Measurements from ENCODE around the gene BTN1A1.

DNA sequence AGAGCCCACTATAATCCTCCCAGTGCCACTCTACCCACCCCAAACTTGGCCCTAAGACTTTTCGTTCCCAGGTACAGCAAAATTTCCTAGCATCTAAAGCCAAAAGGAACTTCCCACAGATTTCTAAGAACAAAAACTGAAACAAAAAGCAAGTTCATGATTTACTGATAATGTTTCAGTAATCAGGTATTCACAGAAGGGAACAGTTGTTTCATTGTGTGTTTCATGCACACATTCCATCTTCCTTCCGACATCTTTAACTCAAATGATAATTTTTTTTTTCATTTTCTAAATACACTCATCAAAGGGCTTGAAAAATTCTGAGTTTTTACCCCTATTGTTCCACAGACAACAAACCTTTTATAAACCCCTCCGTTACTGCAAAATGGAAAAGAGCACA, 6.0 kb upstream of the BTN1A1 start:
- no peak for TF ChIP-seq POLR2AphosphoS5 (IDR thresholded peaks at IDR 0.05)
- TF ChIP-seq EP300 (IDR thresholded peaks at IDR 0.05) = no peak
- TF ChIP-seq POLR2A (IDR thresholded peaks at IDR 0.05) = no peak
